Measurements from ENCODE around the gene PTPRN2.

PTPRN2 gene

GRCh38 chr7:158446706-158447105, 140.9 kb downstream of the PTPRN2 start:
- H3K4me3 ChIP-seq (ENCODE audit: low read depth, low read length) = no peak overlapping the region
- no peak for TF ChIP-seq CTCF (IDR thresholded peaks at IDR 0.05; ENCODE audit: borderline replicate concordance, insufficient read depth, low read depth, low read length)

GRCh38 chr7:158446281-158446680, 141.3 kb downstream of the PTPRN2 start:
- H3K4me3 ChIP-seq (ENCODE audit: low read depth, low read length) = no peak overlapping the region
- no peak for TF ChIP-seq CTCF (IDR thresholded peaks at IDR 0.05; ENCODE audit: borderline replicate concordance, insufficient read depth, low read depth, low read length)

GRCh38 chr7:158445421-158446175, 142.0 kb downstream of the PTPRN2 start:
- H3K4me3 ChIP-seq (ENCODE audit: low read depth, low read length) = no peak overlapping the region
- TF ChIP-seq CTCF (IDR thresholded peaks at IDR 0.05; ENCODE audit: borderline replicate concordance, insufficient read depth, low read depth, low read length) = no peak

GRCh38 chr7:158444501-158445420, 142.9 kb downstream of the PTPRN2 start:
- H3K4me3 ChIP-seq (ENCODE audit: low read depth, low read length) = no peak overlapping the region
- no peak for TF ChIP-seq CTCF (IDR thresholded peaks at IDR 0.05; ENCODE audit: borderline replicate concordance, insufficient read depth, low read depth, low read length)

GRCh38 chr7:158443688-158444483, 143.7 kb downstream of the PTPRN2 start:
- TF ChIP-seq CTCF (IDR thresholded peaks at IDR 0.05; ENCODE audit: borderline replicate concordance, insufficient read depth, low read depth, low read length) = no peak
- H3K4me3 ChIP-seq (ENCODE audit: low read depth, low read length) = no peak overlapping the region

- no peak overlapping the region for H3K4me3 ChIP-seq (ENCODE audit: low read depth, low read length)
- TF ChIP-seq CTCF (IDR thresholded peaks at IDR 0.05; ENCODE audit: borderline replicate concordance, insufficient read depth, low read depth, low read length) = no peak
These were observed 144.5 kb downstream of the PTPRN2 start for GRCh38 chr7:158443014-158443687.
